T47D (cell line): ENCODE results near the gene RPTOR.

Source experiments
- DNase-seq, 2 experiments: peaks; one replicate each; pipeline versions ENCODE4 v3.0.0 to v3.0.0-alpha.2; 2011 to 2012; ENCODE audit warnings: low read depth in 1 of 2, low spot score in 1 of 2
- JUND ChIP-seq: IDR thresholded peaks from 2 replicates; pipeline ENCODE4 v1.6.1; 2012; ENCODE audit warnings: low read depth
- in situ Hi-C: cut with HindIII; loops from 2 replicates; pipeline ENCODE4 v1.10.0; 2016; ENCODE audit warnings: low sequenced_read_pairs, low pct_unique_long_range_greater_than_20kb

RPTOR gene

DNA sequence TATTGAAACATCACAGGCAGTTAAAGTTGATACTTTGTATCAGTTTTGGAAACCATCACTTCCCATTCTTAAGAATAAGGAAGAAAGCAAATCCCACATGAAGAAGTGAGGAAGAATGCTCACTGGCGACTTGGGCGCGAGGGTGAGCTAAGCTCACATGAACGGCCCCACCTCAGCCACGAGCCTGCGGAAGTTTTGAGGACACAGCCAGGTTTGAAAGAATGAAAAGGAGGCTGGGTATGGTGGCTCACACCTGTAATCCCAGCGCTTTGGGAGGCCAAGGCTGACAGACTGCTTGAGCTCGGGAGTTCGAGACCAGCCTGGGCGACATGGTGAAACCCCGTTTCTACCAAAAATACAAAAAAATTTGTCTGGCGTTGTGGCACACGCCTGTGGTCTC, 336.7 kb downstream of the RPTOR start:
- TF ChIP-seq JUND: no peak
- DNase-seq: no peak
- in situ Hi-C loops: no loop called here

DNA sequence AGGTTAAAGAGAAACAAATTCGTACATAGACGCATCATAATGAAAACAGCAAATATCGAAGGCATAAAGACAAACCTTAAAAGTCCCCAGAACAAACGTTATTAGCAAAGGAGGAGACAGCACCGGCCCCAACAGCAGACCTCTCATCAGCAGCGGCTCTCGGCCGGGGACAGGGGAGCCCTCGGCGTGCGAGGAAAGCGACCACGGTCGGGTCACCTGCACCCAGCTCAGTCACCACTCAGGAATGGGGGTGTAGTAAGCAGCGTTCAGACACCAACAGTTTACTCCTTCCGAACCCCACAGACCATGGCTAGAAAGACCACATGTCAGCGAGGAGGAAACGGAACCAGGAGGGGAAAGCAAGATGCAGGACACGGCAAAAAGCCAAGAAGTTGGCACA, 337.7 kb downstream of the RPTOR start:
- TF ChIP-seq JUND: no peak
- DNase-seq: no peak
- in situ Hi-C loops: no loop called here

DNA sequence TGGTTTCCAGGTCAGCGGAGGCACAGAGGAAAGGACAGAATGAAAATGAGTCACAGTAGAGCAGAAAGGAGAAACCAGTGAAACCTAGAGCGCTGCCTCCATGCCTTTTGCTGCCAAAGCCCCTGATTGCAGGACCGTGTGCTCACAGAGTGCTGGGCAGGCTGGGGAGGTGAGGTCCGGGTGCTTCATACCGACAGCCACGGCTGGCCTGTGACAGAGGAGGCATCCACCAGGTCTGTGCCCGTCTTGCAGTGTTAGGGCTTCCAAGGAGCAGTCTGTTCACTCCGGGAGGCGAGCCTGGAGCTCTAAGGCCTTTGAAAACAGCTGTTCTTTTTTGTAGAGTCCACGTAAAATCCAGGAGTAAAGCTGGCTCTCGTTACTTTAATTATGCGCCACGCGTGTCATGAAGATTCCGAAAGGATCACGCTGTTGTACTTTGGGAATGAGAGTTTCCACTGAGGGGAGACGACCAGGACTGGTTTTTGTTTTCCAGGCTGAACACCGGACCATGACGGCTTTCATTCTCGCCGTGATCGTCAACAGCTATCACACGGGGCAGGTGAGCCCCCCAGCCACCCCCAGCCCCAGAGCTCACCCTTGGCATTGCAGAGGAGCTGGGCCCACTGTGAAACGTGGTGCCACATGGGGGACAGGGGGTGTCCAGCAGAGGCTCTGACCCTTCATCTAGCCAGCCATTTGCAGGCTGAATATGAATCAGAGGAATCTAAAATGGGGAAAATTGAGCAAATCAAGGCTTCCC, 338.5 kb downstream of the RPTOR start:
- in situ Hi-C loops: no loop called here
- no peak for DNase-seq
- no peak for TF ChIP-seq JUND

DNA sequence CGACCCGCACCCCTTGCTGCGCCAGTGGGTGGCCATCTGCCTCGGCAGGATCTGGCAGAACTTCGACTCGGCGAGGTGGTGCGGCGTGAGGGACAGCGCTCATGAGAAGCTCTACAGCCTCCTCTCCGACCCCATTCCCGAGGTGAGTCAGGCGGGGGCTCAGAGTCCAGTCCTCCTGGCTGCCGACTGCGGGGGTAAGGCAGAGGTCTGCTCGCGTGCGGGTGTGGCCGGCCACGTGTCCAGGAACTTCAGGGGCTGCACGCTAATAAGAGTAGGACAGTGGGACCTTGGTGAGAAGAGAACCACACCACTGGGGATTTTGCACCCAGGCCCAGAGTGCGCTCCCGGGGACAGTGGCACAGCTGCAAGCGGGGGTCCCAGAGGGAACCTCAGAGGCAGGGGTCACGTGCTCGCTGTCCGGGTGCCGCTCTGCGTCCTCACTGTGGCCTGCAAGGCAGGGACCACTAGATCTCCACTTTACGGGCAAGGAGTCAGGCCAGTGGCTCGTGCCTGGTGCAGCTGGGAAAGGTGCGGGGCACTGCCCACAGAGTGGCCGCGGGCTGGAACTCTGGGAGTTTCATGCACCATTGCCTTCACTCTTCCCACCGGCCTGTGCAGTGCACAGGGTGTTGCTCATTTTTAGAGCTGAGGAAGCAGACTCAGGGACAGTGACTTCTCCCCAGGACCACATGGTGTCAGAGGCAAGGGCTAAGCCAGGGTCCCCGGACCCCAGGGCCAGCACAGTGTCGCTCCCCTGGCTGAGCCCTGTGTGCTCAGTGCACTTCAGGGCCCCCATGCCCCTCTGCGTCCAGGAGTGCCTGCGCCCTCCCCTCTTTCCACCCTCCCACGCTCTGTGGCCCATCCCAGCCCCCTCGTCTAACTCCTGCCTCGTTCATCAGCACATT, 339.4 kb downstream of the RPTOR start:
- in situ Hi-C loops: no loop called here
- no peak for TF ChIP-seq JUND
- no peak for DNase-seq

DNA sequence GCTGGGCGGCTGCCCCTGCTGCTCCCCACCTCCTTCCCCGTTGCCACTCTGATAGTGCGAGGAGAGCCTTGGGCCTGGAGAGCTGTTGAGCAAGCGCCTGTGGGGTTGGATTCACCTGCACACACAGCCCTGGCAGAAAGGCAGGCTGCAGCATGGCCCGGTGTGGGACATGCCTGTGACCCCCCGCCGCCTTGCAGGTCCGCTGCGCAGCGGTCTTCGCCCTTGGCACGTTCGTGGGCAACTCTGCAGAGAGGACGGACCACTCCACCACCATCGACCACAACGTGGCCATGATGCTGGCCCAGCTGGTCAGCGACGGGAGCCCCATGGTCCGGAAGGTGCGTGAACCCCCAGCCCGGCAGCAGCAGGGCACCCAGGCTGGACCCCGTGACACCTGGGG, 340.2 kb downstream of the RPTOR start:
- DNase-seq: no peak
- no peak for TF ChIP-seq JUND
- in situ Hi-C loops: no loop called here

DNA sequence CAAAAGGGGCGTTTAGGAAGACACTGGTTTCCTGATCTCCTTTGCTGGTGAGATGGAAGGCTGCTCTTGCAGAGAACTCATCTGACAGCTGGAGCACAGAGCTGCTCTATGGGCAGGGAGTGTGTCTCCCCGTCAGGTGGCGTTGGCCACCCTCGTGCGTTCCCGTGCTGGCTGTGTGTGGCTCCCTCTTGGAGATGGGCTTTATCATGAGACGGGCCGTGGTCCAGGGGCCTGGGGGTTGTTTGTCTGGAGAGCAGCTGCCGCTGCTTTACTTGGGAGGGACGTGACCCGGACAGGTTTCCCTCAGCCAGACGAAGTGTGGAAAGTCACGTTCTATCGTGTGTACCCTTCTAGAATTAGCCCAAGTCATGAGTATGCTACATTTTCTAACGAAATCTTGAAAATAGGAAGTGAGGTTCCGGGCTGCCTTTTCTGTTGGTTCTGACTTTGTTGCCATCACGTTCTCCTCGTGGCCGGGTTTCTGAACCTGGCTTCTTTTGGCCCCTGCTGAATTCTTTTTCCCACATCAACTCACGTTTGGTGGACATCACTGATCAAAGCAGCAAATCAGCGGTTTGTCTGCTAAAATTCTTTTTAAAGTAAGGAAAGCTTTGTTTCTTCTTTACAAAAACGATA, 341.4 kb downstream of the RPTOR start:
- DNase-seq: no peak
- in situ Hi-C loops: no loop called here
- TF ChIP-seq JUND: no peak

DNA sequence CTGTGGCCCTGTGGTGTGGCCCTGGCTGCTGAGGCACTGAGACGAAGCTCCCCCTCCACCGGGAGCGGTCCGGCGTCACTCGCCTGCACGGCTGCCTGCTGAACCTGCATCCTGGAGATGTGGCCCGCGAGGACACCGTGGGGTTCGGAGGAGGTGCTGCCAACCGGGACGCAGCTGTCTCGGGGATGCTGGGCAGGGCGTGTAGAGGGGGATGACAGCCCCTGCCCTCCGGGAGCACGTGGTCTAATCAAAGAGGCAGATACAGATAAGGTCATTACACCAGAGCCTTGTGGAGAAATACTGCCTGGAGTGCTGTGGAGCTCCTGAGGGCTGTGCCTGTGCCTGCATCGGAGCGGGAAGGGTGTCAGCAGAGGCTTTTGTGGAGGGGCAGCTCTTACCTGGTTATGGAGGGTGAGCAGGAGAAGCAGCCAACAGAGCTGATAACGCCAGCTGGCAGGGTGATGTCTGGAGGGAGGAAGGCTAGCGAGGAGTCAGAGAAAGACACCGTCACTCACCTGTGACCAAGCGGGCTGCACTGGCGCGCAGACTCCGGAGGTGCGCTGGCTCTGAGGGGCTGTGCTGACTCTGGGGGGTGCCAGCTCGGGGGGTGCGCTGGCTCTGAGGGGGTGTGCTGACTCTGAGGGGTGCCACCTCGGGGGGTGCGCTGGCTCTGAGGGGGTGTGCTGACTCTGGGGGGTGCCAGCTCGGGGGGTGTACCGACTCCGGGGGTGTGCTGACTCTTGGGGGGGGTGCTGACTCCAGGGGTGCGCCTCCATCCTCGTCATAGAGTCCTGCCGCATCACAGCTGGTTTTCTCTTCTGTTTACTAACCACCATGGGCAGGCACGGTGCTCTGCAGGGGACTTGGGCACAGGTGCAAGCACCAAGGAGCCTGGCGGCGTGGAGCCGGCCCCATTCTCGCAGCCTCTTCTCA, 342.3 kb downstream of the RPTOR start:
- in situ Hi-C loops: no loop called here
- DNase-seq: no peak
- no peak for TF ChIP-seq JUND

DNA sequence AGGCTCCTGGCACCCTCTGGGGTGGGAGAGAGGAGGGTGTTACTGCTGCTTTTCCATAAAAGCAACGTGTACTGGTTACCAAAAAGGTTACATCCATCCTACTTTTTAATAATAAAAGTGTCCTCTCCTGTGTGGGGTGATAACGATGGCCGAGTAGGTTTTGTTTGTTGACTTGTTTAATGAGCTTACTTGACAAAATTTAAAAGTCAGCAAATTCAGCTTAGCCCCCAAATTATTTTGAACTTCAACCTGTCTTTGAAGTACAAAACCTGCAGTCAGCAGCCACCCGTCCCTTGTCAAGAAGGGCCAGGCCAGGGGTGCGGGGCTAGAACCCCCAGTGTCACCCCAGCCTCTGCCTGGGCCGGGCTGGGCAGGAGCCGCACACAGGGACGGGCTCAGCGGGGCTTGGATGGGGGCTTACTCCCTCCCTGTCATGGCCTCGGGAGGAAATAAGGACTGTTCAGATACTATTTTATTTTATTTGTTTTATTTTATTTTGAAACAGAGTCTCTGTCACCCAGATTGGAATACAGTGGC, 343.1 kb downstream of the RPTOR start:
- in situ Hi-C loops: no loop called here
- DNase-seq: no peak
- TF ChIP-seq JUND: no peak

DNA sequence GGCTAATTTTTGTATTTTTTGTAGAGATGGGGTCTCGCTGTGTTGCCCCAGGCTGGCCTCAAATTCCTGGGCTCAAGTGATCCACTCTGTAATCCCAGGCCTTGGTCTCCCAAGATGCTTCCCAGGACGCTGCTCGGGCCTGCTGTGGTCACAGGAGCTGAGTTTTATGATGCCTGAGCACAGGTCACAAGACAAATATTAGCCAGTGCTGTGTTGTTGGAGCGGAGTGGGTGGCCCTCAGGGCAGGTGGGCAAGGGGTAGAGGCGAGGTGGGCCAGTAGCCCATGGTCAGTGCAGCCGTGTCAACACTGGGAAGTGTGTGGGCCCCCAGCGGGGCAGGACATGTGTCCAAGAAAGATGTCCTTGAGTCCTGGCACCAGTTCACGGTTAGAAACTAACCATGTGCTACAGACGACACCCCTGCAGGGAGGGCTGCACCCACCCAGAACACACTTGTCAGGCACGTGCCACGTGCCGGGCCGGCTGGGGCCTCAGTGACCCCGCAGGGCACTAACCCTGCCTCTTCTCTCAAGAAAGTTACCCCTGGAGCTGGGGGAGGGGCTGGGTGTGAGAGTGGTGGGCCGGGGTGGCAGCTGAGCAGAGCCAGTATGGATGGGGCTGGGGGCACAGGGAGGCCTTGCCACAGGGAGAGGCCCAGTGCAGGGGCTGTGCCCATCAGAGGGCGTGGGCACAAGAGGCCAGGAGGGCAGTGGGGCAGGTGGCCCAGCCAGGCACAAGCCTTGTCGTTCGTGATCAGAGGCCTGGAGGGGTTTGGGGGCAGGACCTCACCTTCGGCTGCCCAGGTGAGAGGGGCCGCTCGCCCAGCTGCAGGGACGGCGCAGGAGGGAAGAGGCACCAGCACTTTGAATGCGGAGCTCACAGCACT, 343.9 kb downstream of the RPTOR start:
- DNase-seq: no peak
- in situ Hi-C loops: no loop called here
- TF ChIP-seq JUND: no peak

DNA sequence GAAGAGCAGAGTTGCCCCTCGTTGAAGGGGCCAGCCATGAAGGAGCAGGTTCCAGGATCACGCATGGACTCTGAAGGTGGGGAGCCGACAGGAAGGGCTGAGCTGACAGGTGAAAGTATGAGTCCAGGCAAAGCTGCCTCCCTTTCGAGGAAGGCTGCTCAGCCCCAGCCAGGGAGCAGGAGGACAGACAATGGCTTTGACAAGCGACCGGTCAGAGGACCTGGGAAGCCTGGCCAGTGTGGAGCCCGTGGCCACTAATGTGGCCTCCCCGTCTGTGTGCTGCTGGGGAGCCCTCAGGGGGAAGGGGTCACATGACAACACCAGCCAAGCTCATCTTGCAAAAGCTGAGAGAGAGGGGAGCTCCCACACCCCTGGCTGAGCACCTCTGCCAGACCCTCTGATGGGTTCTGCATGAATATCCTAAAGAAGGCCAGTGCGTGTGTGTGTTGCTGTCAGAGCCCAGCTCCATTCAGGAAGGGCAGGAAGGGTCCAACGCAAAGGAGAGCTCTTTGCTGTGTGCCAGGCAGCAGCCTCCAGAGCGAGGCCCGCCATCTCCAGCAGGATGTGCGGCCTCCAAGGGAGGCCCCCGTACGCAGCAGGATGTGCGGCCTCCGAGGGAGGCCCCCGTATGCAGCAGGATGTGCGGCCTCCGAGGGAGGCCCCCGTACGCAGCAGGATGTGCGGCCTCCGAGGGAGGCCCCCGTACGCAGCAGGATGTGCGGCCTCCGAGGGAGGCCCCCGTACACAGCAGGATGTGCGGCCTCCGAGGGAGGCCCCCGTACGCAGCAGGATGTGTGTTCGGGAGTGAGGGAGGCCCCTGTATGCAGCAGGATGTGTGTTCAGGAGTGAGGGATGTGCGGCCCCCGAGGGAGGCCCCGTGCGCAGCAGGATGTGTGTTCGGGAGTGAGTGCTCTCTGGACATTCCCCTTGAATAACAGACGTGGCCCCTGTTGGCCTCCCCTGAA, 344.9 kb downstream of the RPTOR start:
- no peak for DNase-seq
- TF ChIP-seq JUND: no peak
- in situ Hi-C loops: no loop called here
